Loucy (cell line): ENCODE results near the gene SLC15A2.
"Not testable (repeated sequence)": the region's sequence is repeated elsewhere in the genome, so short reads cannot be mapped to it uniquely, and the experiment has no call there.

Experiments used
- H2AFZ ChIP-seq: fragments of 200-600 bp; sonication (generic); 2 replicates; pipeline ENCODE4 v1.6.0; 2016; ENCODE audit warnings: antibody characterized with exemption, mild to moderate bottlenecking, low read length, moderate library complexity
- H3F3A ChIP-seq: fragments of 200-600 bp; 2 replicates; pipeline ENCODE4 v1.6.0; 2016; ENCODE audit warnings: antibody characterized with exemption, low read depth, mild to moderate bottlenecking
- H3K27me3 ChIP-seq: fragments of 200-600 bp; sonication (generic); 2 replicates; pipeline ENCODE4 v1.6.1; 2014; ENCODE audit warnings: low read length, mild to moderate bottlenecking; ENCODE audit not compliant: insufficient read depth, poor library complexity, severe bottlenecking
- H3K36me3 ChIP-seq: fragments of 200-600 bp; sonication (generic); 2 replicates; pipeline ENCODE4 v1.6.1; 2016; ENCODE audit warnings: low read length; ENCODE audit not compliant: insufficient read depth
- H3K4me1 ChIP-seq: fragments of 200-600 bp; sonication (generic); 2 replicates; pipeline ENCODE4 v1.5.1; 2014; ENCODE audit warnings: low read length, mild to moderate bottlenecking; ENCODE audit not compliant: insufficient read depth, poor library complexity, severe bottlenecking
- H3K4me2 ChIP-seq: fragments of 200-600 bp; sonication (generic); 2 replicates; pipeline ENCODE4 v1.6.0; 2014; ENCODE audit warnings: antibody characterized with exemption, low read length, low read depth, mild to moderate bottlenecking; ENCODE audit not compliant: poor library complexity, severe bottlenecking
- H3K4me3 ChIP-seq: fragments of 200-600 bp; sonication (generic); 2 replicates; pipeline ENCODE4 v1.5.1; 2014; ENCODE audit warnings: low read length, mild to moderate bottlenecking, mixed read lengths; ENCODE audit not compliant: poor library complexity, severe bottlenecking
- H3K79me2 ChIP-seq: fragments of 200-600 bp; sonication (generic); 2 replicates; pipeline ENCODE4 v1.6.1; 2014; ENCODE audit warnings: low read length; ENCODE audit not compliant: insufficient read depth
- H3K9ac ChIP-seq: fragments of 200-600 bp; sonication (generic); 2 replicates; pipeline ENCODE4 v1.6.0; 2014; ENCODE audit warnings: mild to moderate bottlenecking, low read depth, low read length, moderate library complexity; ENCODE audit not compliant: poor library complexity, severe bottlenecking
- H3K9me2 ChIP-seq: fragments of 200-600 bp; sonication (generic); replicated peaks from 2 replicates; pipeline ENCODE4 v1.6.1; 2016; ENCODE audit warnings: low read depth, low read length, mixed read lengths
- H3K9me3 ChIP-seq: fragments of 200-600 bp; sonication (generic); 2 replicates; pipeline ENCODE4 v1.6.1; 2014; ENCODE audit warnings: mild to moderate bottlenecking, antibody characterized with exemption, low read length, low read depth; ENCODE audit not compliant: insufficient read depth
- H4K20me1 ChIP-seq: fragments of 200-600 bp; sonication (generic); 2 replicates; pipeline ENCODE4 v1.6.0; 2014; ENCODE audit warnings: antibody characterized with exemption, low read length, mild to moderate bottlenecking; ENCODE audit not compliant: insufficient read depth, poor library complexity, severe bottlenecking
- EZH2phosphoT487 ChIP-seq: fragments of 200-600 bp; IDR thresholded peaks from 2 replicates; pipeline ENCODE4 v1.6.1; 2018; ENCODE audit warnings: antibody characterized with exemption, mild to moderate bottlenecking, moderate library complexity, borderline replicate concordance
- TF ChIP-seq, protein P1 (sequence below): fragments of 200-600 bp; sonication (generic); conservative IDR thresholded peaks from 2 replicates; pipeline ENCODE4 v1.5.1; 2014; ENCODE audit warnings: mild to moderate bottlenecking, antibody characterized with exemption, low read length

Gene SLC15A2

DNA sequence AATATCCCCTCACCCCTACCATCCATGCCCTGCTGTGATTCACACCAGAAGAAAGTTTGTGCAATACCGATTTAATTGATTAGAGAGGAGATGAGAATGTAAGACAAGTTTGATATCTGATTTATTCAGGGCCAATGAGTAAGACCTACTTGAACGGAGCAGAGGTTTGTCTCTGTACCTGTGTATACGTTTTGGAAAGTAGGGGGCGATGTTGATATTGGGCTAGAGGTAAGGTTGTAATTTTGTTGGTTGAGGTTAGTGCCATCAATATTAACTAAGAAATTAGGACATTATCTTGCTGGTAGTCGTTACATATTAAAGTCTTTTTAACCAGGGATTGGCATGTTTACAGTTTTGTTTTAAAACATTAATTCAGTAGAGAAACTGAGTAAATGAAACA is 38.6 kb upstream of the SLC15A2 start:
- Histone ChIP-seq H3F3A (no peaks in the 10 kb centered on the region), H3K36me3 (0 out of 2 replicates have a peak, but pooled peaks cover 7% of the 10 kb centered on the region), H3K4me3 (no peak overlapping the region), H3K79me2 (no peaks in the 10 kb centered on the region), H2AFZ (no peak overlapping the region), H4K20me1 (no peaks in the 10 kb centered on the region), H3K9me2 (no peaks in the 10 kb centered on the region), H3K27me3 (no peaks in the 10 kb centered on the region), H3K9me3 (no peaks in the 10 kb centered on the region), H3K9ac (no peak overlapping the region), H3K4me1 (no peaks in the 10 kb centered on the region), H3K4me2 (no peak overlapping the region)
- TF ChIP-seq EZH2phosphoT487: no peak
- TF ChIP-seq, protein P1, sequence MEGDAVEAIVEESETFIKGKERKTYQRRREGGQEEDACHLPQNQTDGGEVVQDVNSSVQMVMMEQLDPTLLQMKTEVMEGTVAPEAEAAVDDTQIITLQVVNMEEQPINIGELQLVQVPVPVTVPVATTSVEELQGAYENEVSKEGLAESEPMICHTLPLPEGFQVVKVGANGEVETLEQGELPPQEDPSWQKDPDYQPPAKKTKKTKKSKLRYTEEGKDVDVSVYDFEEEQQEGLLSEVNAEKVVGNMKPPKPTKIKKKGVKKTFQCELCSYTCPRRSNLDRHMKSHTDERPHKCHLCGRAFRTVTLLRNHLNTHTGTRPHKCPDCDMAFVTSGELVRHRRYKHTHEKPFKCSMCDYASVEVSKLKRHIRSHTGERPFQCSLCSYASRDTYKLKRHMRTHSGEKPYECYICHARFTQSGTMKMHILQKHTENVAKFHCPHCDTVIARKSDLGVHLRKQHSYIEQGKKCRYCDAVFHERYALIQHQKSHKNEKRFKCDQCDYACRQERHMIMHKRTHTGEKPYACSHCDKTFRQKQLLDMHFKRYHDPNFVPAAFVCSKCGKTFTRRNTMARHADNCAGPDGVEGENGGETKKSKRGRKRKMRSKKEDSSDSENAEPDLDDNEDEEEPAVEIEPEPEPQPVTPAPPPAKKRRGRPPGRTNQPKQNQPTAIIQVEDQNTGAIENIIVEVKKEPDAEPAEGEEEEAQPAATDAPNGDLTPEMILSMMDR: peak; percentile 83

DNA sequence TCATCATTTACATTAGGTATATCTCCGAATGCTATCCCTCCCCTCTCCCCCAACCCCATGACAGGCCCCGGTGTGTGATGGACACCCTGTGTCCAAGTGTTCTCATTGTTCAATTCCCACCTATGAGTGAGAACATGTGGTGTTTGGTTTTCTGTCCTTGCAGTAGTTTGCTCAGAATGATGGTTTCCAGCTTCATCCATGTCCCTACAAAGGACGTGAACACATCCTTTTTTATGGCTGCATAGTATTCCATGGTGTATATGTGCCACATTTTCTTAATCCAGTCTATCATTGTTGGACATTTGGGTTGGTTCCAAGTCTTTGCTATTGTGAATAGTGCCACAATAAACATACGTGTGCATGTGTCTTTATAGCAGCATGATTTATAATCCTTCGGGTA is 36.4 kb upstream of the SLC15A2 start:
- H3K27me3 ChIP-seq, H2AFZ ChIP-seq: not testable (repeated sequence)
- peaks cover 12% of the 10 kb centered on the region; the same call in 1 of the 2 replicates for H3K36me3 ChIP-seq

DNA sequence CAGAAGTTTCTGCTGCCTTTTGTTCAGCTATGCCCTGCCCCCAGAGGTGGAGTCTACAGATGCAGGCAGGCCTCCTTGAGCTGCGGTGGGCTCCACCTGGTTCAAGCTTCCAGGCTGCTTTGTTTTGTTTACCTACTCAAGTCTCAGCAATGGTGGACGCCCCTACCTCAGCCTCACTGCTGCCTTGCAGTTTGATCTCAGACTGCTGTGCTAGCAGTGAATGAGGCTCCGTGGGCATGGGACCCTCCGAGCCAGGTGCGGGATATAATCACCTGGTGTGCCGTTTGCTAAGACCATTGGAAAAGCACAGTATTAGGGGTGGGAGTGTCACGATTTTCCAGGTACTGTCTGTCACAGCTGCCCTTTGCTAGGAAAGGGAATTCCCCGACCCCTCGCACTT is 31.0 kb upstream of the SLC15A2 start:
- H3K36me3 ChIP-seq: peaks cover 39% of the 10 kb centered on the region
- H3K4me3 ChIP-seq, H3K9ac ChIP-seq, H3K4me2 ChIP-seq, H4K20me1 ChIP-seq, H3K9me2 ChIP-seq, H3F3A ChIP-seq, H2AFZ ChIP-seq, H3K9me3 ChIP-seq, H3K4me1 ChIP-seq, H3K79me2 ChIP-seq, H3K27me3 ChIP-seq: not testable (repeated sequence)

More for the DNA sequence above, 36.4 kb upstream of the SLC15A2 start:
- not testable (repeated sequence) for H3K4me2 ChIP-seq, H3K4me1 ChIP-seq, H3K4me3 ChIP-seq, H3F3A ChIP-seq, H4K20me1 ChIP-seq, H3K9me3 ChIP-seq, H3K9me2 ChIP-seq, H3K79me2 ChIP-seq, H3K9ac ChIP-seq

DNA sequence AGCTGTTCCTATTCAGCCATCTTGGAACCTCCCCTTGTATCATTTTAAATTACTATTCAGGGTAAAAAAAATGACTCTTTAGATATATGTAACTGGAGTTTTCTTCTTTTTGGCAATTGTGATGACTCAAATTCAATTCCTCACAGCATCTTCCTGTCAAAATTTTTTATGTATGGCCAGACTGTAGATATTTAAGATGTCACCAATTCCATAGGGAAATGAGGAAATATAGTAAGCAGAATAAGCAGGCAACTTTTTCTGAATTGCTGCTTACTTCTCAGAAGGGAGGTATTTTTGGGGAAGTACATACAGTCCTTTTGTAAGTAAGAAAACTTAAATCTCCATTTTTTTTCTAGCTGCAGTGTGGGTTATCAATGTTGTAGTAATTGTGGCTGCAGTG is 30.4 kb upstream of the SLC15A2 start:
- Histone ChIP-seq H3K79me2 (no peaks in the 10 kb centered on the region), H3K36me3 (peaks cover 39% of the 10 kb centered on the region), H3F3A (no peaks in the 10 kb centered on the region), H2AFZ (no peak overlapping the region), H3K9me2 (no peaks in the 10 kb centered on the region), H3K27me3 (no peaks in the 10 kb centered on the region), H4K20me1 (no peaks in the 10 kb centered on the region), H3K4me1 (no peaks in the 10 kb centered on the region), H3K9me3 (0 out of 2 replicates have a peak, but pooled peaks cover 3% of the 10 kb centered on the region), H3K9ac (no peak overlapping the region), H3K4me2 (no peak overlapping the region), H3K4me3 (no peak overlapping the region)
- TF ChIP-seq EZH2phosphoT487: no peak
- TF ChIP-seq, protein P1: no peak
